K562 (cell line): ENCODE results near the gene HSPB6. TPM values are rescaled to one million over a fixed set of nuclear protein-coding genes. Genes with fewer than 3 reads are reported as not detected.
A peak's percentile ranks its signal among the peaks of the same experiment; 100 is the strongest.

Source experiments
- ESRRB ChIP-seq: fragments of 250-450 bp; sonication (Bioruptor Pico); IDR thresholded peaks from 2 replicates; pipeline ENCODE4 v1.5.0; 2020; ENCODE audit warnings: mild to moderate bottlenecking, moderate library complexity, borderline replicate concordance
- MED1 ChIP-seq: sonication (generic); formaldehyde crosslinking; IDR thresholded peaks from 2 replicates; pipeline ENCODE4 v1.8.1; 2023; ENCODE audit warnings: missing genetic modification reagents, borderline replicate concordance
- NFIX ChIP-seq: fragments of 250-450 bp; sonication (Bioruptor Pico); IDR thresholded peaks from 2 replicates; pipeline ENCODE4 v1.4.0; 2020; ENCODE audit warnings: low read depth, mild to moderate bottlenecking, moderate library complexity
- POLR2A ChIP-seq: fragments of 450-650 bp; conservative IDR thresholded peaks from 2 replicates; pipeline ENCODE4 v1.6.1; 2016
- PRDM10 ChIP-seq: fragments of 450-650 bp; IDR thresholded peaks from 2 replicates; pipeline ENCODE4 v1.6.1; 2018; ENCODE audit not compliant: partially characterized antibody
- RBM15 ChIP-seq: fragments of 200-400 bp; formaldehyde crosslinking; IDR thresholded peaks from 2 replicates; pipeline ENCODE4 v1.6.1; 2018; ENCODE audit warnings: mild to moderate bottlenecking, low read length, moderate library complexity; ENCODE audit not compliant: insufficient read depth
- REST ChIP-seq, 2 experiments: fragments of 450-650 bp; formaldehyde crosslinking in 1 of 2; IDR thresholded peaks; 2 replicates each; pipeline versions ENCODE4 v1.4.0 to v1.6.1; 2014 to 2020; ENCODE audit warnings: mild to moderate bottlenecking in 2 of 2, borderline replicate concordance in 1 of 2, low read depth in 1 of 2
- SMAD3 ChIP-seq: fragments of 450-650 bp; formaldehyde crosslinking; conservative IDR thresholded peaks from 2 replicates; pipeline ENCODE4 v1.4.0; 2020; ENCODE audit warnings: mild to moderate bottlenecking
- TAF1 ChIP-seq: IDR thresholded peaks from 2 replicates; pipeline ENCODE4 v1.6.1; 2011; ENCODE audit warnings: mild to moderate bottlenecking, low read length, moderate library complexity; ENCODE audit not compliant: insufficient read depth, control insufficient read depth, severe bottlenecking; ENCODE audit errors: extremely low read depth
- TCF7 ChIP-seq: sonication (generic); IDR thresholded peaks from 2 replicates; pipeline ENCODE4 v1.6.1; 2016; ENCODE audit warnings: antibody characterized with exemption, borderline replicate concordance
- ZC3H4 ChIP-seq: sonication (generic); formaldehyde crosslinking; IDR thresholded peaks from 2 replicates; pipeline ENCODE4 v1.9.0; 2021; ENCODE audit warnings: missing genetic modification reagents, borderline replicate concordance
- ZNF311 ChIP-seq: fragments of 250-450 bp; sonication (Bioruptor Pico); IDR thresholded peaks from 2 replicates; pipeline ENCODE4 v1.4.0; 2020; ENCODE audit warnings: mild to moderate bottlenecking, moderate library complexity
- ZNF511 ChIP-seq: sonication (generic); formaldehyde crosslinking; IDR thresholded peaks from 2 replicates; pipeline ENCODE4 v1.8.0; 2022; ENCODE audit warnings: mild to moderate bottlenecking, missing genetic modification reagents
- polyA plus RNA-seq, 8 experiments: library from polyadenylated mRNA; depleted of rRNA in 4 of 8; stranded (reverse) in 5 of 8; unstranded in 3 of 8; fragments of >200 nt; fragmentation: Nextera tagmentation in 2 of 8; fragmentation: Illumina TruSeq in 1 of 8; extraction: Ambion mirVana in 2 of 8; extraction: Trizol in 1 of 8; gene quantifications; 2 replicates each; pipeline versions ENCODE4 v1.2.1 to v1.2.3, GENCODE V29; 2011 to 2014; ENCODE audit warnings: inconsistent platforms in 1 of 8, missing spikeins in 1 of 8
- total RNA-seq, 7 experiments: library from RNA; depleted of rRNA in 6 of 7; stranded (reverse); fragments of >200 nt in 6 of 7; fragmentation: Illumina TruSeq in 2 of 7; extraction: Trizol in 2 of 7; gene quantifications; 2 replicates each; pipeline versions ENCODE4 v1.2.1 to v1.2.3, GENCODE V29; 2011 to 2021; ENCODE audit warnings: low replicate concordance in 1 of 7

The HSPB6 gene
- total and polyA plus RNA-seq, 9 of the 15 experiments (the other 6 are each of a cell fraction or from before 2014, with no cell fraction given), result 0.55 TPM; not detected in 8

- TF ChIP-seq REST (IDR thresholded peaks at IDR 0.05; ENCODE audit: borderline replicate concordance), result no peak; the same call in 1 of the 2 replicates
- TF ChIP-seq REST (CRISPR knock-in tag; IDR thresholded peaks at IDR 0.05; ENCODE audit: low read depth), result no peak
- TF ChIP-seq TCF7, result no peak
- TF ChIP-seq POLR2A, result peak; percentile 78
- TF ChIP-seq MED1 (CRISPR knock-in tag), result no peak
- TF ChIP-seq NFIX (CRISPR knock-in tag), result no peak
- peak; percentile 84 for TF ChIP-seq PRDM10
- TF ChIP-seq TAF1, result peak; percentile 36
- TF ChIP-seq ZNF311 (CRISPR knock-in tag), result no peak
- no peak for TF ChIP-seq ZNF511
- no peak for TF ChIP-seq RBM15
- TF ChIP-seq ZC3H4, result no peak
- TF ChIP-seq ESRRB (CRISPR knock-in tag), result no peak
- no peak for TF ChIP-seq SMAD3 (CRISPR knock-in tag)
Measured at GRCh38 chr19:35748106-35749020, 8.5 kb downstream of the HSPB6 start, which contains the start of gene LIN37 (continued).
